OCI-LY1 (cell line): ENCODE data around the gene PLEKHA6.

ENCODE experiments used
- EZH2 ChIP-seq: fragments of 200-600 bp; sonication (generic), shearing (Covaris generic); IDR thresholded peaks from 2 replicates; pipeline ENCODE4 v1.8.0; 2017; ENCODE audit warnings: borderline replicate concordance, mixed run types, mild to moderate bottlenecking, antibody characterized with exemption, low read length, moderate library complexity, mixed read lengths
- TF ChIP-seq, protein P1 (sequence below): fragments of 200-600 bp; sonication (generic), shearing (Covaris generic); IDR thresholded peaks from 2 replicates; pipeline ENCODE4 v1.5.1; 2017; ENCODE audit warnings: mild to moderate bottlenecking, antibody characterized with exemption, low read length, moderate library complexity, mixed read lengths

DNA sequence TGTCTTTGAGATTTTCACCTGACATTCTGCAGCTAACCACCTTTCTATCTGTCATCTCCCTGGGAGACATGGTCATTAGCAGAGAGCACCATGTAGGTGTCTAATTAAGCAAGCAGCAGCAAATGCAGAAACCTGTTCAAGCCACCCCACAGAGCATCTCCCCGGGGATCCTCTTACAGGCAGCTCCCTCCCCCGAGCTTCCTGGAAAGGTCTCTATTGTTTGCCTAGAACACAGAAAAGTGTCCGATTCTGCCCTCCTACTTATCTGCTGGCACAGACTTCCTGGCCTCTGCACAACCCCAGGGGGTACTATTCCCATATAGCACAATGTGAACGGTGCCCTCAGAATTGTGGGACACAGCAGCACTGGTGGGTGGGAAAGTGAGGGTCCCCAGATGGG is 46.1 kb downstream of the PLEKHA6 start:
- TF ChIP-seq EZH2 = no peak
- TF ChIP-seq, protein P1, sequence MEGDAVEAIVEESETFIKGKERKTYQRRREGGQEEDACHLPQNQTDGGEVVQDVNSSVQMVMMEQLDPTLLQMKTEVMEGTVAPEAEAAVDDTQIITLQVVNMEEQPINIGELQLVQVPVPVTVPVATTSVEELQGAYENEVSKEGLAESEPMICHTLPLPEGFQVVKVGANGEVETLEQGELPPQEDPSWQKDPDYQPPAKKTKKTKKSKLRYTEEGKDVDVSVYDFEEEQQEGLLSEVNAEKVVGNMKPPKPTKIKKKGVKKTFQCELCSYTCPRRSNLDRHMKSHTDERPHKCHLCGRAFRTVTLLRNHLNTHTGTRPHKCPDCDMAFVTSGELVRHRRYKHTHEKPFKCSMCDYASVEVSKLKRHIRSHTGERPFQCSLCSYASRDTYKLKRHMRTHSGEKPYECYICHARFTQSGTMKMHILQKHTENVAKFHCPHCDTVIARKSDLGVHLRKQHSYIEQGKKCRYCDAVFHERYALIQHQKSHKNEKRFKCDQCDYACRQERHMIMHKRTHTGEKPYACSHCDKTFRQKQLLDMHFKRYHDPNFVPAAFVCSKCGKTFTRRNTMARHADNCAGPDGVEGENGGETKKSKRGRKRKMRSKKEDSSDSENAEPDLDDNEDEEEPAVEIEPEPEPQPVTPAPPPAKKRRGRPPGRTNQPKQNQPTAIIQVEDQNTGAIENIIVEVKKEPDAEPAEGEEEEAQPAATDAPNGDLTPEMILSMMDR = no peak
